ENCODE measurements around the gene XIRP1.

The XIRP1 gene

DNA sequence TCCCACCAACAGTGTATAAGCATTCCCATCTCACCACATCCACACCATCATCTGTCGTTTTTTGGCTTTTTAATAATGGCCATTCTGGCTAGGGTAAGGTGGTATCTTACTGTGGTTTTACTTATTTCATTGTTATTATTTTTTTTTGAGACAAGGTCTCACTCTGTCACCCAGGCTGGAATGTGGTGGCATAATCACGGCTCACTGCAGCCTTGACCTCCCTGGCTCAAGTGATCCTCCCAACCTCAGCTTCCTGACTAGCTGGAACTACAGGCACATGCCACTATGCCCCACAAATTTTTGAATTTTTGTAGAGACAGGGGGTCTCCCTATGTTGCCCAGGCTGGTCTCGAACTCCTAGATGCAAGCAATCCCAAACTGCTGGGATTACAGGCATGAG, 28.0 kb downstream of the XIRP1 start:
- no peak for DNase-seq

DNA sequence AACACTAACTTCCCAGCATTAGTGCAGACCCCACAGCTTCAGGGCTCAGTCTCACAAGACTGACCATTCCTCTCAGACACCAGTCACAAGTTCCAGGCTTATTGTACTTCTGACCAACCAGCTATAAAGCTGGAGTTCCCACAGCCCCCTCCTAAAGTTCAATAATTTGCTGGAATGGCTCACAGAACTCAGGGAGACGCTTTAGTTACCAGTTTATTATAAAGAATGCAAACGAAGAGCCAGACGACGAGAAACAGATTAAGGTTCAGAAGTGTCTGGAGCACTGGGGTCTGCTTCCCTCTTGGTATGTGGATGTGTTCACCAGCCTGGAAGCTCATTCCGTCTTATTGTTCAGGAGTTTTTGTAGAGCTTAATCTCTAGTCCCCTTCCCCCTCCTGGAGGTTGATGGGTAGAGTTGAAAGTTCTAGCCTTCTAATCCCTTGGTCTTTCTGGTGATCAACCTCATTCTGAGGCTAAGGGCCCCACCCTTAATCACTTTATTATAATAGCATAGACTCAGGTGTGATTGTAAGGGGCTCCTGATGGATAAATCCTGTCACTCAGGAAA, 34.2 kb downstream of the XIRP1 start:
- DNase-seq: no peak

DNA sequence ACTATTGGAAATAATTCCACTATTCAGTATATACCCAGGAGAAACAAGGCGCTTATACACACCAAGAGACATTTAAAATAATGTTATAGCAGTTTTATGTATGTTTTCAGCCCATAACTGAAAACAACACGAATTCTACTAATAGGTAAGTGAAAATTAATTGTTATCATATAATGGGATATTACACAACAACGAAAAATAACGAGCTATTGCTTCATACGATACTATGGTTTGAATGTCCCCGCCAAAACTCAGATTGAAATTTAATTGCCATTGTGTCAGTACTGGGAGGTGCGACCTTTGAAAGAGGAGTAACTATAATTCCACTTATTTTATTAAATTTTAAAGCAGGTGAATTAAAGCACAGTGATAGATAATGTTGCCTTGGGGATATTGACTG, 35.0 kb downstream of the XIRP1 start:
- no peak for DNase-seq

DNA sequence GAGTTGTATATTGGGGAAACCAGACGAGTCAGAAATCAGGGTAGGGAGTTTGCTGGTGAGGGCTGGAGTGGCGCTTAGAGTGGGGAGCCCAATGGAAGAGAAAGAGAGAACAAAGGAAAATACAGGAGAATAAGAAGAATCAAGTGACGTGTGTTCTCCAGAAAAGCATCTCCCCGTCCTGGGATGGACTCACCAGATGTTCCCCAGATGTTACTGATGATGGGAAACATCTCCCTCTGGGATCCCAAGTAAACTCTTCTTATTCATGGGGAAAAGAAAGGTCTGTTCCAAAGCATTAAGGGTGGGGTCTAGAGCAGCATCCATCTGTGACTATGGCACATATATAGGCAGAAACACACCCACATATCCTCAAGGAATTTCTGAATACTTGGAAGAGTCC, 36.0 kb downstream of the XIRP1 start:
- no peak for DNase-seq

DNA sequence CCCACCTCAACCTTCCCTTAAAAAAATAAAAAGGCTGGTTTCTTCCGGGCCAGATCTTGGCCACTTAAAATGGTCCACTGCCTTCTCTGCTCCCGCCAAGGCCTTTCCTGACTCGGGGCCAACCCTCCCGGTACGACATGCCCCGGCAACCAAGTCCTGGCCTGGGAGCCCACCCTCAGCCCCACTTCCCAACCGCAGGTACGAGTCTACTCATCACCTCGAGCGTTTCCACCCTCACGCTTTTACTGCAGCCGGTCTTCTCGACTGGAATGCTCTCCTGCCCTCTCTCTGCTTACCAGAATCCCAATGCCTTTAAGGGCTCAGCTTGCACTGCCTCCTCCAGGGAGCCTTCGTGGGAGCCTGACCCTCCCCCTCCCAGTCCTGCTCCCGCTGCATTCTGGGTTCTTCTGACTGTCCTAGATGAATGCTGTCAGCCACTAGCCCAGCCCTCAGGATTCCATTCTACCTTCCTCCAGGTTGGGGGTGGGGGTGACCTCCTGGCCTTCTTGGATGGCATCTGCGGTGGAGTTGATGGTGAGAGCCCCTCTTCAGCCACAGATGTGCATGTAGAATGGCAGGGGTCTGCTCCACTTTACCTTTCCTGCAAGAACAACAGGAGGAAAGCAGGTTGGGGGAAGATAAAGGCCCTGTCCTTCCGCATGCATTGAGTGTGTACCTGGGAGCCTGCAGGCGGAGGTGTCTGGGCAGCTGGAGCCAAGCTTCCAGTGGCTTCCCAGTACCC, 37.9 kb downstream of the XIRP1 start:
- no peak for DNase-seq

DNA sequence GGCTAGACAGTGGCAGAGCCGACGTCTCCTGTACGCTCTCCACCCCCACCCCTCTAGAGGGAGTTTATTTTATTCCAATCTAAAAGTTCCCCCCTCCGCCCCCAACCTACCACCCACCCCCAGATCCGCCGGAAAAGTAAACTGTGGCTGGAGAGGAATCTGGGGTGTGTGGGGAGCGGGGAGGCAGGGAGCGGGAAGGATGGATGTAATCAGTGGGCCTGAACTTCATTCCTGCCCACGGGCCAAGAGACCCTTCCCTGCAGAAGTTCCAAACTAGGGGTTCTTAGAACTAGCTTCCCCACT, 38.5 kb downstream of the XIRP1 start:
- DNase-seq: no peak

DNA sequence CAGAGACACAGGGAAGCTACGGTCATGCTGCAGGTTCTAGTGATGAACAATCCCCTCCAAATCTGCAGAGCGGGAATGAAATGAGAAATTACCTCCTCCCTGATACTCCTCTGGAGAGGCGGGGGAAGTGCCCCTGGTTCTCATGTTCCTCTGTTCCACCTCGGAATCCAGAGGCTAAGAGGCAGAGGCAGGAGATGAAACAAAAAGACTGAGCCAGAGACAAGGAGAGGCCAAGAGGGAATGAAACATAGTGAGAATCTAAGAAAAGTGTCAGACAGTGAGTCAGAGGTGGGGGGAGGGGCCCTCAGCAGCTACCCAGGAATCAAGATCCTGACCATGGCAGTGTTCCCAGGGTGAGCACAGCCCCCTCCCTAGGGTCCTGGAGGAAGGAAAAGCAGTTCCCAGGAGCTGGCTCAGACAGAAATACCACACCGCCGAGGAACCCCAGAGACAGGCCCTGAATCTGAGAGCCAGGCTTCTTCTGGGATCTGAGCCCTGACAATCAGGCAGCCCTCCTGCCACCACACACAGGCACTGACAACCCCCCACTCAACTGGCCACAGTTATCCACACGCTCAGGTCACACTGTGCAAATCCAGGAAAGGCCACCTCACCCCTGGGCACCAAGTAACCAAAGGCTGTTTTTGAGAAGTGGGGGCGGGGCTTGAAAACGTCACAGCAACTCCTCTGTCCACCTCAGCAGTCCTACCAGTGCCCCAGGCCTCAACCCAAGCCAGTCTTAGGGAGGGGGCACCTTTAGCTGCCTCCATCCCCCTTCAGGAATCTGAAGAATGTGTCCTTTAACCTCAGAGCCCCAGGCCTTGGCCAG, 41.4 kb downstream of the XIRP1 start:
- peak in 1 of 2 donors; percentile 51 for DNase-seq

DNA sequence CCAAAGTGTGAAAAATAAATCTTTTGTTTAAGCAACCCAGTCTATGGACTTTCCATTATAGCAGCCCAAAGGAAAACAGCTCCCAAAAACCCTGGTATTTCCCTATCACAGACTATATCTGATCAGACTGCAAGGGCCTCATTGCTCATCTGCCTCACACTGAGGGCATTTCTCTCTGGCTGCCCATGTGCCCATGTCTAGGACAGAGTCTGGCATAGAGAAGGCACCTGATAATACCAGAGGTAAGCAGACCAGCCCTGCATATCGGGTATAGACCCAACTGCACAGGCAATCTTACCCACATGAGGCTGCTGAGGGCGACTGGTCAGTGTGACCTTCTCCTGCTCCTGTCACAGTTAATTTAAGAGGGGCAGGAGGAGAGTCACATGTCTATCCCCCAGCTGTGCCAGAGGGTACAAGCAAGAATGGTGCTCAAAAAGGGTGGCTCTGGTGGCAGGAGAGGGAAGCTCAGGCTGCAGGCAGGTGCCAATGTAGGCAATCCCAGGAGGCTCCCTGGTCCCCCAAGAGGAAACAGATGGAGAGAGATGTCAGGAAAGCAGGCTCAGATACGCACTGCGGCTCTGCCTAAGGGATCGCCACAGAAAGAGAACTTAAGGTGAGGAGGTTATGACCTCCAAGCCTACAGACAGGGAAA, 42.1 kb downstream of the XIRP1 start:
- no peak for DNase-seq

DNA sequence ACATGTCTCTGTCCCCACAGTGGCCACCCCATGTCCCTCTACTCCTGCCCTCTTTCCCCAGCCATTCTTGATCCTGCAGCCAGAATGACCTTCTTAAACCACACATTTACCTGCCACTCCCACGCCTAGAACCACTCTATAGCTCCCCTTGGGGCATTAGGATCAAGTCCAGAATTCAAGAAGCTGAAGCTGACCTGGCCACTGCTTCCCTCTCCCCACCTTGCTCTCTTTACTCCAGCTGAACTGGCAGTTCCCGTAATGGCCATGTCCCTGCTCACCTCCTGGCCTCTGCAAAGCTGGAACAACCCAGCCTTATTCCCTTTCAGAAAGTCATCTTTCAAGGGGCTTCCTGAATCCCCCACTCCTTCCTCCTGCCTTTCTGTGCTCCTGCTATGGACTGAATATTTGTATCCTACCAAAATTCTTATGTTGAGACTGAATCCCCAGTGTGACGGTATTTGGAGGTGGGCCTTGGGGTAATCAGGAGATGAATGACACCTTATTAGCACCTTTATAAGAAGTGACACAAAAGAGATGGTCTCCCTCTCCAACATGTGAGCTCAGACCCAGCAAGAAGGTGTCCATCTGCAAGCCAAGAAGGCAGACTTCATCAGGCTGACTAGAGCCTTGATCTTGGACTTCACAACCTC, 42.8 kb downstream of the XIRP1 start:
- DNase-seq: no peak

DNA sequence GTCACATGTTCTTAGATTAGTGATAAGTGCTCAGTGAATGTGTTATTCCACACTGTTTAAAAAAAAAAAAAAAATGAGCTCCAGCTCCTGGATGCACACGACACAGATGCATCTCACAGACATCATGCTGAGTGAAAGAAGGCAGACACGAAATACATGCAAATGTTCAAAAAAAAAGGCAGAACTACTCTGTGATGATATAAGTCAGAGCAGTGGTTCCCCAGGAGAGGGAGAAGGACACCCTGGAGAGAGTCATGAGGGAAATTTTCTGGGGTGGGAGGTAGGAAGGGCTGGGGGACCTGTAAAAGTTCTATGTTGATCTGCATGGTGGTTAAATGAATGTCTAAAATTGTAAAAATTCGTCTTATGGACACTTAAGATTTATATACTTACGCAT, 43.3 kb downstream of the XIRP1 start:
- DNase-seq: peak; percentile 30 to 58

DNA sequence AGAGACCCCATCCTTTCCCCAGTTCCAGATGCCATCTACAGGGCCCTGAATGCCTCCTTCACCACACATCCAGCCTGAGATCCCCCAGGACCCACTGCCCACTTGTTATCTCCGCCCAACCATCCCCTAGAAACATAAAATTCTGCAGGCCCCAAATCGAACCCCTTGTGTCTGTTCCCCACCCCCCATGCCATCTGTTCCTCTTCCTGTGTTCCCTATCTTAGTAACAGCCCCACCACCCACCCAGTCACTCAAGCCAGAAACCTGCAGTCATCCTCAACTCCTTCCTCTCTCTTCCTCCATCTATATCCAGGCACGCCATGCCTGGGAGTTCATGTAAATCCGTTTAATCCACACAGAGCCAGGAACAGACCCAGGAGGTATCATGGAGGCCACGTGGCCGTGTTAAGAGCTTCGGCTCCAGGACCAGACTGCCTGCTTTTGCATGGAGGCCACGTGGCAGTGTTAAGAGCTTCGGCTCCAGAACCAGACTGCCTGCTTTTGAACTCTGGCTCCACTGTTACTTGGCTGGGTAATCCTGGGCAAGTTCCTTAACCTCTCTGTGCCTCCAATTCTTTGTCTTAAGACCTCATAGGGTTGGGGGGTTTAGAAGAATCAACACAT, 43.8 kb downstream of the XIRP1 start:
- peak; percentile 36 to 74 for DNase-seq

DNA sequence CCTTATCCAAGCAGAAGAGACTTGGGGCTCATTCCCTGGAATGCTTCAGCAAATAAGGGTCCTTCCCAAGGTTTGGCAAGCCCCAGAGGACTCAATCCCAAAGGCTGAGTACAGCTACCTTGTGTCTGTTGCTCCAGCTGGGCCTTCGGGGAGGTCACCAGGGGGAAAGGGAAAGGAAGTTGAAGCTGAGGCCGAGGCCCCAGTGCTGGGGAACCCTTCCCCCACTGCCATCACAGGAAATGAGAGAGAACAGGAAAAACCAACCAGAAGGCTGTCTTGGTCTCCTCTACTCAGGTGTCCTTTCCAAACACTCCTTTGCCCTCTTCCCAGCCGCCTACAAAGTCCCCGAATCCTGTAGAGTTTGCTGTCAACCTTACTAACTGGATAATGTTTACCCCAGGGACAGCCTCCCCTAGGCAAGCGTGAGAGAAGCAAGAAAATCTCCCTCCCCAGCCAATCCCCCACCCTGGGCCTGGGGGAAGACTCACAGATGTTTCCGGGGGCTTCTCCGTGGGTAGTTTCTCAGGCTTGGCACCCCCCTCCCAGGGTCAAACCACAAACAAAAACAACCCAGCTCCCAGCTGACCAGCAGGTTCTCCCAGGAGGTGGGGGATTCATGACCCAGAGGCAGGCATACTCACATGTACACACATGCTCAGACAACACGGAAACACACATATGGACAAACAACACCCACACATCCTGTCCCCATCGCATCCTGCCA, 44.5 kb downstream of the XIRP1 start:
- peak; percentile 40 to 44 for DNase-seq

DNA sequence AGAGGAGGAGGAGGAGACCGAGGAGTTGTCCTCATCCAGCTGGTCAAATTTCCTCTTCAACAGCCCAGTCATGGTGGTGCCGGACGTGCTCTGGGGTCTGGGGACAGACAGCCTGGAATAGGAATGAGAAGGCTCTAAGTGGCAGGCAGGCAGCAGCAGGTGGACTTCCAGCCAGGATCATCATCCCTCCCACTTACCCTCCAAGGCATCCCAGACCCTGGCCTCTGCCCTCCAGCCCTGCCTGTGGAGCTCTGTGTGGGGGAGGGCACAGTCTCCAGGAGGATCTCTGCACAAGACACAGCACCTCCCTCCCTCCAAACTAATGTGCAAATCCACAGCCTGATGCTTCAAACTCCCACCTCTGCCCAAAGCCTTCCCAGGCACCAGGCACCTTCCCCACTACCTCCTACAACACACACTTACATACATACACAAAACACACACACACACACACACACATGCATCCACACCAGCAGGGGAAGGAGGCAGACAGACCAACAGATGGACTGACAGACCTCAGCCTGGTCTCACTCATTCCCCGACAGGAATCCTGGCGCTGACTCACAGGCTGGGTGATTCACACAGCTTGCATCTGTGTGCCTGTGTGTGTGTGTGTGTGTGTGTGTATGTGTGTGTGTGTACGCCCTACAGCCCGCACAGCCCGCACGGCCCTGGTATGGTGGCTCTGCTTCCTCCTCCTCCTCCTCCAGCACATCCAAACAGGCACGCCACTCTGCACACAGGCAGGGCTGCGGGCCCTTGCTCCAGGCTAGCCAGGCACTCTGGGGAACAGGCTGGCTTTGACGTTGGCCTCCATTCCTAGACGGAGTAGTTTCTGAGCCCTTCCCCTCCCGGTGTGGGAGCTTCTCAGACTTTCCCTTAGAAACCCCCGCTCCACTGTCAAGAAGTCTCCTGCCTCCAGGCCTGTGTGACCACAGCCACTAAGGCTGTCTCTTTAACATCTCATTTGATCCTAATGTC, 45.5 kb downstream of the XIRP1 start:
- peak; percentile 79 to 90 for DNase-seq

DNA sequence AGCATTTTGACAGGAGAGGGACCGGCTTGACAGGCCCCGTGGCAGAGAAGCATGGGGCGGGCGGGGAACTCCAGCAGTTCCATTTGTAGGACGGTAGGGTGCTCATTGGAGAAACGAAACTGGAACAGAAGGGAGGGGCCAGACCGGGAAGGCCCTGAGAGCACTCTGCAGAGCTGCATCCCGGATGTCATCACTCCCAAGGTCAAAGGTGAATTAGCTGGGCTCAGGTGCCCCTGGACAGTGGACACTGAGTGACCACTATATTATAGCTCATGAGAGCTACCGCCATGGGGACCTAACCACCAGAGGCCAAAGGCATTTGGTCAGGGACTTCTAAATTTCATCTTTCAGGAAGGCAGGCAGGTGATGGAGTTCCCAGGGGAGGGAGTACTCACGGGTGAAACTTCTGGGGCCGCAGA, 46.3 kb downstream of the XIRP1 start:
- DNase-seq: peak; percentile 79 to 84

DNA sequence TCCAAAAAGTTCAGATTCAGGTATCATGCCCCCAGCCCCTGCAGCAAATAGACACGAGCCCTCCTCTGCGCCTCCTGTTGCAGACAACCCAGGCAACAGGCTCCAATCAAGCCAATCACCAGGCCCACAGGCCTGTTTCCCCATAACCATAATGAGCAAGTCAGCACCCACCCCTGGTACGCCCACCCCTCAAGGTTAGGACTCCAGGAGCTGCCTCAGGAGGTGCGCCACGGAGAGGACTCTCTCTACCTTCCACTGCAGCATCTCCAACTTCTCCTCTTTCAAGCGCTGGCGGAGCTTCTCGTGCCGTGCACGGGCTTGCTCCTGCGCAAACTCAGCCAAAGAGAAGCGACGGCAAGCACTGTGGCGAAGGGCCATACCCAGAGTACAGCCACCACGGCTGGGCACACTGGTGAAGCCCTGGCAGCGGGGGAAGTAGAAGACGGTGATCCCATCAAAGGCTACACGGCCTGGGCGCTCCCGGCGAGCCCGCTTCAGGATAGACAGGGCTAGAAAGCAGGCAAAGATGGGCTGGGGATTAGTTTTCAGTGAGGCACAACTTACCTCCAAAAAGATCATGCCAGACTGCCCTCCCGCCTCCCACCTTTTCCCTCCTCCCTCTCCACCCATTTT, 47.5 kb downstream of the XIRP1 start:
- no peak for DNase-seq

DNA sequence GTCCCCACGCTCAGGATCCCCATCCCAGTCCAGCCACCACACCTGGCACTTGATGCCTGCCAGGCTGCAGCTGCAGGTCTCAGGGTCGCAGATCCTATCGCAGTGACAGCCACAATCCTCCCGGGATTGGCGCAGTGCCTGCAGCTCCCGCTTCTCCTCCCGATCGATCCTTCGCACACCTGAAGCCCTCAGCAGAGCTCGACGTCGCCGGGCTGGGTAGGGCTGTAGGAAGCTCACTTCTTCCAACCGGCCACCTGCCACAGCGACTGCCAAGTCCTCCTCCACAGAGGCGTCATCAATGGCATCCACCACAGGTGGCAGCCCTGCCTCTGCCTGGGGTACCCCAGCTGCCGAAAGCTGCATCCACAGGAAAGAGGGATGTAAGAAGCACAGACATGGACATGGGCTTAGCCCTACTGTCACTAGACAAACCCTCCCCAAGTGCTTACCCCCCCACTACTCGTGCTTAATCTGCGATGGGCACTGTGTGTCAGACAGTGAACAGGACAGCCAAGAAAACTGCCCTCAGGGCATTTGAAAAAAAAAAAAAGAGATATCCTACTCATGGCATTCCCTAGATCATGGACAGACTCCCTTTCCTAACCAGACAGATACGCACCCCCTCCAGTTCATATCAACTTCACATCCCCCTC, 48.2 kb downstream of the XIRP1 start:
- no peak for DNase-seq

DNA sequence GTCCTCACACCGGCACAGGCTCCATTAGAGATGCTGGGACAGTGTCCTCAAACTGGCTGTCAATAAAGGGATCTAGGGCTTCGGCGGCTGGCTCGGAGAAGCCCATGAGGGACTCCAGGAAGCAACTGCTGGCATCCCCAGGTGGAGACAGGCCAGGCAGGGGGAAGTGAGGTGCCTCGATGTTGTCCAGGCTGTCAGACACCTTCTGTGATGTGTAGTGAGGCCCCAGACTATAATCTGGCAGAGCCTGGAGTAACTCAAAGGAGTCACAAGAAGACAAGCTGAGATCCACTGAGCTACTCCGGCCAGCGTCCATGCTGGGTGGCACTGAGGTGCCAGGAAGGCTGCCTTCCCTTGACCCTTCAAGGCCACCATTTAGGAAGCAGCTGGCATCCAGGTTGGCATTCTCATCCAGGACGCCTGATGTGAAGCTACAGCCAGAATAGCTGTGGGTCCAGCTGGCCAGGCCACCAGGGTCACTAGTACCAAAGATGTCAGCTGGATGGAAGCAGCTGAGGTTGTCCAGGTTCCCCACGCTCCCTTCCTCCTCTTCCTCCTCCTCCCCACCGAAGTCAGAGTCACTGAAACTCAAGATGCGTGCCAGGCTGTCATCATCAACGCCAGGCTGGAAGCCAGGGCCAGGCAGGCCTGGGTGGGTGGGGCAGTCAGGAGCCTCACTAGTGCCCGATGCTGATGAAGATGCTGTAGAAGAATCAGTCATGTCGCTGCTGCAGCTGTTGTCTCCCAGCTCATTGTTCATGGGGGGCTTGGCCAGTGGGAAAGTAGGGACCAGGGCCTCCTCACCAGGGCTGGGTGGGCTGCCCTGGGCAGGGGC, 49.1 kb downstream of the XIRP1 start:
- no peak for DNase-seq

DNA sequence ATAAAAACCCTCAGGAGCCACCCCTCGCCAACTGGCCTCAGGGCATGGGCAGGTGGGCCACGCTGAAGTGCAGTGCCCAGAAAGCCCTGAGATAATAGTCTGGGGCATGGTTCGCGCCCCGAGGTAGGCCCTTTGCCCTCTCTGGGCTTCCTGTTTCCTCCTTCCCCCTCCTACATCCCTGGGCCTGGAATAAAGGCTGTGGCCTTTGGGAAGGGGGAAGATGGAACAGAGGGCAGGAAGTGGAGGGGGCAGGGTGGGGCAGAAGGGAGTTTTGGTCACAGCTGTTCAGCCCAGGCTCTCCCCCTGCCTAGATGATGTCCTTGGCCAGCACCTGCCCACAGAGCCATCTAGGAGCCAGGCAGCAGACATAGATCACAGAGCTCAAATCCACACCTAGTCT, 50.3 kb downstream of the XIRP1 start:
- DNase-seq: peak; percentile 13 to 34
